Liver (tissue), 9 donors: ENCODE data around the gene SLC9A3. TPM values are rescaled to one million over a fixed set of nuclear protein-coding genes. Genes with fewer than 3 reads are reported as not detected.

Experiments used
- DNase-seq: peaks from one replicate; pipeline ENCODE4 v3.0.0-alpha.2; 2017; ENCODE audit warnings: low spot score
- H3K27ac ChIP-seq, 2 donors: one replicate each; pipeline ENCODE4 v1.7.0; 2013; ENCODE audit warnings: inconsistent platforms in 2 of 2, low read length in 2 of 2, control low read depth in 1 of 2, low read depth in 1 of 2, mild to moderate bottlenecking in 1 of 2
- H3K27me3 ChIP-seq, 4 donors: one replicate each; pipeline versions ENCODE4 v1.6.1 to v1.7.0; 2013; ENCODE audit warnings: low read length in 3 of 4, inconsistent platforms in 1 of 4, mild to moderate bottlenecking in 1 of 4, moderate library complexity in 1 of 4; ENCODE audit not compliant: control insufficient read depth in 4 of 4, insufficient read depth in 4 of 4
- H3K36me3 ChIP-seq, 4 donors: one replicate each; pipeline versions ENCODE4 v1.6.1 to v1.7.0; 2013; ENCODE audit warnings: low read length in 3 of 4, mild to moderate bottlenecking in 3 of 4, low read depth in 1 of 4, moderate library complexity in 1 of 4; ENCODE audit not compliant: control insufficient read depth in 4 of 4, insufficient read depth in 3 of 4
- H3K4me1 ChIP-seq, 4 donors: one replicate each; pipeline versions ENCODE4 v1.6.1 to v1.7.0; 2013; ENCODE audit warnings: low read length in 3 of 4, mild to moderate bottlenecking in 3 of 4, moderate library complexity in 1 of 4; ENCODE audit not compliant: control insufficient read depth in 4 of 4, insufficient read depth in 4 of 4
- H3K4me3 ChIP-seq, 3 donors: one replicate each; pipeline versions ENCODE4 v1.6.1 to v1.7.0; 2013; ENCODE audit warnings: low read length in 3 of 3, control low read depth in 1 of 3, low read depth in 1 of 3, mild to moderate bottlenecking in 1 of 3
- H3K9ac ChIP-seq, 2 donors: one replicate each; pipeline ENCODE4 v1.7.0; 2013; ENCODE audit warnings: low read length in 2 of 2, mild to moderate bottlenecking in 2 of 2, moderate library complexity in 2 of 2, control low read depth in 1 of 2, low read depth in 1 of 2
- H3K9me3 ChIP-seq, 4 donors: one replicate each; pipeline versions ENCODE4 v1.6.1 to v1.7.0; 2013; ENCODE audit warnings: low read length in 3 of 4; ENCODE audit not compliant: control insufficient read depth in 4 of 4
- GABPA ChIP-seq, 2 donors: IDR thresholded peaks in 1 of 2; conservative IDR thresholded peaks in 1 of 2; 2 replicates each; pipeline ENCODE4 v1.6.1; 2016; ENCODE audit warnings: antibody characterized with exemption in 2 of 2, mild to moderate bottlenecking in 1 of 2, moderate library complexity in 1 of 2
- HNF4A ChIP-seq, 2 donors: conservative IDR thresholded peaks; 2 replicates each; pipeline ENCODE4 v1.6.1; 2016; ENCODE audit warnings: antibody characterized with exemption in 2 of 2, mild to moderate bottlenecking in 2 of 2
- HNF4G ChIP-seq: IDR thresholded peaks from 2 replicates; pipeline ENCODE4 v1.6.1; 2016; ENCODE audit warnings: antibody characterized with exemption
- RAD21 ChIP-seq, 2 donors: IDR thresholded peaks; 2 replicates each; pipeline ENCODE4 v1.6.1; 2016; ENCODE audit warnings: antibody characterized with exemption in 2 of 2, mild to moderate bottlenecking in 2 of 2
- RXRA ChIP-seq, 2 donors: IDR thresholded peaks; 2 replicates each; pipeline ENCODE4 v1.6.1; 2017 to 2018; ENCODE audit warnings: antibody characterized with exemption in 2 of 2, mild to moderate bottlenecking in 1 of 2
- SP1 ChIP-seq: IDR thresholded peaks from 2 replicates; pipeline ENCODE4 v1.6.1; 2018; ENCODE audit warnings: antibody characterized with exemption, mild to moderate bottlenecking
- TAF1 ChIP-seq: conservative IDR thresholded peaks from 2 replicates; pipeline ENCODE4 v1.6.1; 2016; ENCODE audit warnings: antibody characterized with exemption, mild to moderate bottlenecking
- YY1 ChIP-seq: IDR thresholded peaks from 2 replicates; pipeline ENCODE4 v1.6.1; 2016; ENCODE audit warnings: antibody characterized with exemption, mild to moderate bottlenecking
- WGBS: extraction: QIAGEN DNeasy Blood & Tissue Kit; methylation state at CpG from one replicate; pipeline ENCODE4 v1.1.7; 2013; 5-methylcytosine and 5-hydroxymethylcytosine counted together
- polyA plus RNA-seq, 2 donors: library from polyadenylated mRNA; stranded (reverse) in 1 of 2; unstranded in 1 of 2; fragments of 200-250 nt in 1 of 2; fragments of >200 nt in 1 of 2; fragmentation: Nextera tagmentation in 1 of 2; extraction: Ambion mirVana in 1 of 2; gene quantifications; one replicate each; pipeline versions ENCODE4 v1.2.1 to v1.2.3, GENCODE V29; 2013 to 2015
- total RNA-seq, 2 donors: library from RNA; depleted of rRNA; stranded (reverse); fragments of >200 nt; gene quantifications; one replicate each; pipeline ENCODE4 v1.2.3, GENCODE V29; 2014
- TF ChIP-seq, protein P1 (sequence below): IDR thresholded peaks from 2 replicates; pipeline ENCODE4 v1.6.1; 2016; ENCODE audit warnings: antibody characterized with exemption, mild to moderate bottlenecking
- TF ChIP-seq, protein P2 (sequence below): IDR thresholded peaks from 2 replicates; pipeline ENCODE4 v1.6.1; 2016; ENCODE audit warnings: antibody characterized with exemption
- TF ChIP-seq, protein P3 (sequence below): fragments of 150-350 bp; IDR thresholded peaks from 2 replicates; pipeline ENCODE4 v1.5.1; 2017; ENCODE audit warnings: improper control_type of control experiment, low read depth, low read length; ENCODE audit not compliant: missing input control
- donor health status: healthy.
- donor health status: healthy.
- donor health status: healthy.
- donor health status: healthy.
- donor health status: healthy.

Gene SLC9A3
- total and polyA plus RNA-seq, 4 donors: 0.31 to 1.0 (median 0.67) TPM

DNA sequence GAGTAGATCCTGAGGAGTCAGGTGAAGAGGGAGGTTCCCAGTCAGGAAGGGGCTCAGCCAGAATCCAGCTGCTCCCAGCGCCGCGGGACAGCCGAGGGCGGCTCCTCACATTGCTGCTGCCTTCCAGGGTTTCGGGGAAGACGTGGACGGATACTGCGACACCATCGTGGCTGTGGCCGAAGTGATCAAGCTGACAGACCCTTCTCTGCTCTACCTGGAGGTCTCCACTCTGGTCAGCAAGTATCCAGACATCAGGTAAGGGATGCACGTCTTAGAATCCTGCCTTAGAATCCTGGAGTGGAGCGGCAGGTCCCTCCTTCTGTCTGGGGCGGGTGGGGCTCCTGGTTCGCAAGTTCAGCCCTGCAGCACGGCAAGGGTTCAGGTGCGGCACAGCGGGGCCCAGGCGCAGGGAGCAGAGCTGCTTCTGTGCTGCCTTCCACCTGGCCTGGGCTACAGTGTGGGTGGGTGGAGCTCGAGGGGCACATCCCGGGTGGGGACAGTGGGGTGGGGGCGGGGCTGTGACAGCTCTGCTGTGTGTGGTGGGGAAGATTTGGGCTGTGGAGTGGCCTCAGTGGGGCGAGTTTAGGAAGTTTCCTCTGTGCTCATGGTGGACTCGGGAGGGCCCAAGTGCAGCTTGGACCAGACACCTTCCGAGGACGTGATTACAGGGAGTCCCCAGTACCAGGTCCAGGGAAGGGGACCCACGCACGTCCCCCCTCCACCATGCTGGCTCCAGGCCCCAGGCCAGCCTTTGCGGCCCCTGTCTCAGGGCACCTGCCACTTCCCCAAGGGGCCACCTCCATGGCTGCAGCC lies 58.5 kb downstream of the SLC9A3 start:
- no peaks in the 10 kb centered on the region for H3K27me3 ChIP-seq
- 92% methylated on average over 29 of the region's 29 CpGs for WGBS
- no peak for DNase-seq
- H3K4me1 ChIP-seq: no peaks in the 10 kb centered on the region
- no peak overlapping the region for H3K27ac ChIP-seq
- no peak for TF ChIP-seq HNF4A (conservative IDR thresholded peaks at IDR 0.05)
- TF ChIP-seq RAD21 (IDR thresholded peaks at IDR 0.05): no peak
- no peak for TF ChIP-seq HNF4G
- TF ChIP-seq, protein P1, sequence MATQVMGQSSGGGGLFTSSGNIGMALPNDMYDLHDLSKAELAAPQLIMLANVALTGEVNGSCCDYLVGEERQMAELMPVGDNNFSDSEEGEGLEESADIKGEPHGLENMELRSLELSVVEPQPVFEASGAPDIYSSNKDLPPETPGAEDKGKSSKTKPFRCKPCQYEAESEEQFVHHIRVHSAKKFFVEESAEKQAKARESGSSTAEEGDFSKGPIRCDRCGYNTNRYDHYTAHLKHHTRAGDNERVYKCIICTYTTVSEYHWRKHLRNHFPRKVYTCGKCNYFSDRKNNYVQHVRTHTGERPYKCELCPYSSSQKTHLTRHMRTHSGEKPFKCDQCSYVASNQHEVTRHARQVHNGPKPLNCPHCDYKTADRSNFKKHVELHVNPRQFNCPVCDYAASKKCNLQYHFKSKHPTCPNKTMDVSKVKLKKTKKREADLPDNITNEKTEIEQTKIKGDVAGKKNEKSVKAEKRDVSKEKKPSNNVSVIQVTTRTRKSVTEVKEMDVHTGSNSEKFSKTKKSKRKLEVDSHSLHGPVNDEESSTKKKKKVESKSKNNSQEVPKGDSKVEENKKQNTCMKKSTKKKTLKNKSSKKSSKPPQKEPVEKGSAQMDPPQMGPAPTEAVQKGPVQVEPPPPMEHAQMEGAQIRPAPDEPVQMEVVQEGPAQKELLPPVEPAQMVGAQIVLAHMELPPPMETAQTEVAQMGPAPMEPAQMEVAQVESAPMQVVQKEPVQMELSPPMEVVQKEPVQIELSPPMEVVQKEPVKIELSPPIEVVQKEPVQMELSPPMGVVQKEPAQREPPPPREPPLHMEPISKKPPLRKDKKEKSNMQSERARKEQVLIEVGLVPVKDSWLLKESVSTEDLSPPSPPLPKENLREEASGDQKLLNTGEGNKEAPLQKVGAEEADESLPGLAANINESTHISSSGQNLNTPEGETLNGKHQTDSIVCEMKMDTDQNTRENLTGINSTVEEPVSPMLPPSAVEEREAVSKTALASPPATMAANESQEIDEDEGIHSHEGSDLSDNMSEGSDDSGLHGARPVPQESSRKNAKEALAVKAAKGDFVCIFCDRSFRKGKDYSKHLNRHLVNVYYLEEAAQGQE: no peak
- no peak for TF ChIP-seq GABPA (IDR thresholded peaks at IDR 0.05 in 1 of 2, conservative IDR thresholded peaks at IDR 0.05 in 1 of 2)
- TF ChIP-seq, protein P2, sequence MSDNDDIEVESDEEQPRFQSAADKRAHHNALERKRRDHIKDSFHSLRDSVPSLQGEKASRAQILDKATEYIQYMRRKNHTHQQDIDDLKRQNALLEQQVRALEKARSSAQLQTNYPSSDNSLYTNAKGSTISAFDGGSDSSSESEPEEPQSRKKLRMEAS: no peak
- no peak for TF ChIP-seq YY1
- no peak for TF ChIP-seq TAF1
- no peak overlapping the region for H3K4me3 ChIP-seq
- H3K9me3 ChIP-seq: no peaks in the 10 kb centered on the region
- H3K9ac ChIP-seq: no peak overlapping the region
- peaks cover 10 to 45% (median 26%) of the 10 kb centered on the region in 4 donors for H3K36me3 ChIP-seq

DNA sequence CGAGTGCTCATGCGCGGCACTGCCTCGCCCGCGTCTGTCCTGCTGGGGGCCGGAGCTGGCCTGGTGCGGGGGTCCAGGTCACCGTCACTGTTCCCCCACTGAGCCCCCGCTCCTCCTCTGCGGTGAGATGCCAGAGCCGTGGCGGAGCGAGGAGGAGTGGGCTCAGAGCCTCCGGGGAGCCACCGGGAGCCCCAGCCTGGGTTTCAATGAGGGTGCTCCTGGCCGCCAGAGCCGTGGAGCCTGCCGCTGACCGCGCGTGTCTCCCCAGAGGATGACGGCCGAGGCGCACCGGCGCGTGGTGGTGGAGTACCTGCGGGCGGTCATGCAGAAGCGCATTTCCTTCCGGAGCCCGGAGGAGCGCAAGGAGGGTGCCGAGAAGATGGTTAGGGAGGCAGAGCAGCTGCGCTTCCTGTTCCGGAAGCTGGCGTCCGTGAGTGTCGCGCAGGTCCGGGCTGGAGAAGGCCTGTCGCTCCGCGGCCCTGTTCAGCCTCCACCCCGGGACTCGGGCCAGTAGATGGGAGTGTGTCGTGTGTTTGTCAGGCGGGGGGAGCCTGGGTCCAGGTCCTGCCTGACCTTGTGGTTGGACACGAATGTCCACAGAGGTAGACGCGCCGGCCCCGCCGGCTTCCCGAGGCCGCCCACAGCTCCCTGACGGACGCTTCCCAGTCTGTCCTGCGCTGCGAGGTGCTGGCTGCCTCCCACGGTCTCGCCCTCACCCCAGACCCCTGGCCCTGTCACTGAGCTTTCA lies 59.2 kb downstream of the SLC9A3 start:
- TF ChIP-seq SP1: no peak
- no peak for TF ChIP-seq HNF4A (conservative IDR thresholded peaks at IDR 0.05)
- no peak for TF ChIP-seq RAD21 (IDR thresholded peaks at IDR 0.05)
- TF ChIP-seq, protein P1: no peak
- TF ChIP-seq, protein P3, sequence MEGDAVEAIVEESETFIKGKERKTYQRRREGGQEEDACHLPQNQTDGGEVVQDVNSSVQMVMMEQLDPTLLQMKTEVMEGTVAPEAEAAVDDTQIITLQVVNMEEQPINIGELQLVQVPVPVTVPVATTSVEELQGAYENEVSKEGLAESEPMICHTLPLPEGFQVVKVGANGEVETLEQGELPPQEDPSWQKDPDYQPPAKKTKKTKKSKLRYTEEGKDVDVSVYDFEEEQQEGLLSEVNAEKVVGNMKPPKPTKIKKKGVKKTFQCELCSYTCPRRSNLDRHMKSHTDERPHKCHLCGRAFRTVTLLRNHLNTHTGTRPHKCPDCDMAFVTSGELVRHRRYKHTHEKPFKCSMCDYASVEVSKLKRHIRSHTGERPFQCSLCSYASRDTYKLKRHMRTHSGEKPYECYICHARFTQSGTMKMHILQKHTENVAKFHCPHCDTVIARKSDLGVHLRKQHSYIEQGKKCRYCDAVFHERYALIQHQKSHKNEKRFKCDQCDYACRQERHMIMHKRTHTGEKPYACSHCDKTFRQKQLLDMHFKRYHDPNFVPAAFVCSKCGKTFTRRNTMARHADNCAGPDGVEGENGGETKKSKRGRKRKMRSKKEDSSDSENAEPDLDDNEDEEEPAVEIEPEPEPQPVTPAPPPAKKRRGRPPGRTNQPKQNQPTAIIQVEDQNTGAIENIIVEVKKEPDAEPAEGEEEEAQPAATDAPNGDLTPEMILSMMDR: no peak
- no peak for TF ChIP-seq RXRA (IDR thresholded peaks at IDR 0.05)
- TF ChIP-seq GABPA (IDR thresholded peaks at IDR 0.05 in 1 of 2, conservative IDR thresholded peaks at IDR 0.05 in 1 of 2): no peak
- 96% methylated on average over 63 of the region's 63 CpGs for WGBS
- Histone ChIP-seq H3K27me3 (no peaks in the 10 kb centered on the region), H3K36me3 (peaks cover 10 to 52% (median 28%) of the 10 kb centered on the region in 4 donors), H3K9ac (no peak overlapping the region), H3K4me1 (no peaks in the 10 kb centered on the region), H3K27ac (no peak overlapping the region), H3K4me3 (no peak overlapping the region), H3K9me3 (no peaks in the 10 kb centered on the region)
- no peak for DNase-seq
